HG02970 (cell line): ENCODE data around the gene JDP2.
"Not testable (repeated sequence)": the region's sequence is repeated elsewhere in the genome, so short reads cannot be mapped to it uniquely, and the experiment has no call there.

Experiments used
- ATAC-seq: cut with Tn5 transposase; IDR thresholded peaks from one replicate; pipeline ENCODE4 v1.9.1; 2021; ENCODE audit warnings: mild to moderate bottlenecking, moderate library complexity, moderate number of reproducible peaks; ENCODE audit not compliant: unreplicated experiment, low FRiP score

The JDP2 gene

DNA sequence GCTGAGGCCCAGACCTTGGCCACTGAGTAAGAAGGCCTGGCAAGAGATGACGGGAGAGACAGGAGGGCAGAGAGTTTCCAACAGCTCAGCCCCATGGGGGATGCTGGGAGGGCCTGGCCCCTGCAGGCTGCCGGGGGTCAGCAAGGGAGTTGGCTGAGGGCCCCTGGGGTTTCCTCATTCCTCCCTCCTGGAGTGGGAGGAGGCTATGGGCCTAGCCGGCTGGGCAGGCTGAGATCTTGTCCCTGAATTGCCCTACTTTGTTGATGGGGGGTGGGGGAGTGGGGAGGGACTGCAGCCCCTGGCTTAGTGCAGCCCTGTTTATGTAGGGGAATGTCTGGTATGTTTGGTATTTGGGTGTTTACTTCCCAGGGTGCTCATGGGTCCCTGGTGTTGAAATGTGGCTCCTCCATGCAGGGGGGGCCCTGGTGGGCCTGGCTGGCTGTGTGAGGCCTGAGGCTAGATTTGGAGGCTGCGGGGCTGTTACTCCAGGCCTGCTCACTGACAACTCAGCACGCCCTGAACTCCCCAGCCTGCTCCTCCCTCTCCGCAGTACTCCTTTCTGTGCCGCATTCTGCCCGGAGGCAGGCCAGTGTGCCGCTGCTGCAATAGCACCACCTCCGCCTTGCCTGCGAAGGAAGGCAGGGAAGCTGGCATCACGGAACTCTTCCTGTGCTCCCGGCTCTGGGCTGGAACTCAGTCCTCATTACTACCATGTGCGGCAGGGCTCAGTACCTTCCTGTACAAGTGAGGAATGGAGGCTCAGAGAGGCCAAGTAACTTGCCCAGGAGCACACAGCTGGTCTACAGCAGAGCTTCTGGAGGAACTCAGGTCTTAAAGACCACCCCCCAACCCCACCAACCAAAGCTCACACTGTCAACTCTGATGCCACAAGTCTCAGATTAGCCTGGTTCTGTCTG is 25.3 kb downstream of the JDP2 start:
- no peak for ATAC-seq

DNA sequence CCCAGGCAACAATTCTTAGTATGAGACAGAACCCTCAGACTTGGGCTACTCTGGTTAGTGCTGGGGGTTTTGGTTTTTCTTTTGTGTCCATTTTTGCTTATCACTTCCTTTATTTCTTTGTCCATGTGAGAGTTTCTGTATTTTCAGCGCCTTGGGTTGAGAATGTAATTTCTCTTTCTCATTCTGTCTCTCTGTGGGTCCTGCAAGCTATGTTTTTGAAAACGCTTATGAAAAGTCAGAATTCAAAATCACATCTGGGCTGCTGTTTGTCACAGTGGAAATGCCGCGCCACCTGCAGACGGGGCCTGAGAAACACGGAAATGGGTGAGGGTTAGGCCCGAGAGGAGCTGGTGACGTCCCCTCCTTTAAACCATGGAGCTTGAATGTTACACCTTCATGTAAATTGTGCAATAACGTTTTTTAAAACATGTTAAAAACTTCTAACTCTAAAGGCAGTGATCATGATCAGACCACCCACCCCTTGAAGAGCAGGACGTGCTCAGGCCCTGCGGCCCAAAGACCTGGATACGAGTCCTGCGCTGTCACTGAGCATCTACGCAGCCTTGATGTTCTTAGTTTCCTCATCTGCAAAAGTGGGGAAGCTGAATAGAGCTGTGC is 26.1 kb downstream of the JDP2 start:
- ATAC-seq, result no peak

DNA sequence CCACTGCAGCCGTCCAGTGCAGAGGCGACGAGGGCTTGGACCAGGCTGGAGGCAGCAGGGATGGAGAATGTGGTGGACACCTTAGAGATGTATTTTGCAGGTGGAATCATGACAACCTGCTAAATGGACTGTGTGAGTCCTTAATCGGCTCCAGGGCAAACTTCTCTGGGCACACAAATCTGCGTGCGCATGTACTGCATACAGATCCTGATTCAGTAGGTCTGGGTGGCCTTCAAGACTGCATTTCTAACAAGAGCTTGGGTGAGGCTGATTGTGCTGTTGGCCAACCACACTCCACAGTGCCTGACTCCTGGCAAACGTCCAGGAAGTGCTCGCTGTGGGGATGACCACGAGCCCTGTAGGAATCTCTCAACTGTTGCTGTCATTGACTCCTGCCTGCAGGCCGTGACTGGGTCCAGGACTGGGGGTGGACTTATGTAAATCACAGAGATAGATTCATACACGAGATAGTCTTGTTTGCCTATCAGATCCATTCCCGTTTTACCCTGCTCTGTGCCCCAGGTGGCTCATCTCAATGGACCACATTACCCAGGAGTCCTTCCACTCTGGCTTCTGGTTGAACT is 27.2 kb downstream of the JDP2 start:
- no peak for ATAC-seq

- ATAC-seq, result no peak
These were observed 28.5 kb downstream of the JDP2 start for GRCh38 chr14:75456069-75456996.

DNA sequence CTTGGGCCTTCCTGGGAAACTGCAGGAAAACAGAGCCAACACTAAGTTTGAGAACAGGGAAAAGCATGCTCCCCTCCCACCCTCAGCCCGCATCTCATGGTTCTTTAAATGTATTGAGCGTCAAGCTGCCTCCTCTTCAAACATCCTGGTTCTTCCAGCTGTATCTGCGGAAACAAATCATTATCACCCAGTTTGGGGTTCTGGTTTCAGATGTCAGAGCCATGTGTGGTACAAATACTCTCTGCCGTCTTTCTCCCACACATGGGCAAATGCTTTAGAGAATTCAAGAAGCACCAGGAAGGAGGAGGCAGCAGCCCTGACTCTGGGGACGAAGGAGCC is 29.1 kb downstream of the JDP2 start:
- no peak for ATAC-seq

DNA sequence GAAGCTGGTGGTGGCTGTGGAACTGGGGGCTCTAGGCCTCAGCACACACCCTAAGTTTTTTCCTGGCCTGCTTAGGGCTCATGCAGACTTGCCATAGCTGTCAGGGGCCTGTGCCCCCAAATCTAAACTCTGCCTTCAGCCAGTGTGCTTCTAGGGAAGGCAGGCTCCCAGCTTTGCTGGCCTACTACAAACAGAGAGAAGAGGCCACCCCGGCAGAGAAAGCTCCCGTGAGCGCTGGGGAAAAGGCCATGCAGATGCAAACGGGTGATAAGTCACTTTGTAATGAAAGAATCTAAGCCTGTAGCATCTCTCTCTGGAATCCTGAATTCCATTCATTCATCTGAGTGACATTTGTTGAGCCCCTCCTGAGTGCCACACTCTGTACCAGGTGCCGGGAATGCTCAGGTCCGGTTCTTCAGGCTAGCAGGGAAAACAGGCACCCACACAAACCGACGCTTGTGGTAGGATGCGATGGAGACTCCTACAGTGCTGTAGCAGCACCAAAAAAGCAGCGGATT is 29.9 kb downstream of the JDP2 start:
- ATAC-seq, result no peak

- no peak for ATAC-seq
These were observed 30.5 kb downstream of the JDP2 start for GRCh38 chr14:75458305-75458704.

GRCh38 chr14:75459099-75459741 is 31.4 kb downstream of the JDP2 start:
- no peak for ATAC-seq

DNA sequence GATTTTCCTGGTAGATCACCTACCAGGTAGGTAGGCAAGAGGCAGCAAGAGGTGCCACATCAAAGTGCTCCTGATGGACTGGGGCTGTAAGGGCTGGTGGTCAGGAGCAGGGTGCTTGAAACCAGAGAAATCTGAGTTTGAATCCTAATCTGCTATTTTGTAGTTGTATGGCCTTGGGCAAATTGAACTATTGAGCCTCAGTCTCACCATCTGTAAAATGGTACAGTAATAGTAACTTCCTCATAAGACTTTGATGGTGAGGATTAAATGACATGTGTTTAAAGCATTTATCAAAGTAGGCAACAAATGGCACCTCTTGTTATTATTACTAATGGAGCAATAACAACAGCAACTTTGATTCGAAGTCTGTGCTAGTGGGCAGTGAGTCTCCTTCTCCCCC is 32.0 kb downstream of the JDP2 start:
- no peak for ATAC-seq

GRCh38 chr14:75460394-75460793 is 32.6 kb downstream of the JDP2 start:
- no peak for ATAC-seq

DNA sequence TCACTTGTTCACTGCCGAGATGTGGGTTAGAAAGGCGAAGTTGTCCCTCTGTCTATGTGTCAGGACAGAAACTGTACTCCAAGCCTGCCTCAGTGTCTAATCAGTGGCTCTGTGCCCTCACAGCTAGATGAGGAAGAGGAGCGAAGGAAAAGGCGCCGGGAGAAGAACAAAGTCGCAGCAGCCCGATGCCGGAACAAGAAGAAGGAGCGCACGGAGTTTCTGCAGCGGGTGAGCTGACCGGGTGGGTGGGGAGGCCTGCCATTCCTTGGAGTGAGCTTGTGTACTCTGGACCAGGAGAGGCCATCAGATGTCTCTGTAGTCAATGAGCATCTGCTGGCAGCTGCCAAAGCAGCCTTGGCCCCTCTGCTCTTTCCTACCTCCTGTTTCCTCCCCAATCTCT is 33.5 kb downstream of the JDP2 start:
- ATAC-seq, result no peak

- ATAC-seq, result no peak
These were observed 34.0 kb downstream of the JDP2 start for GRCh38 chr14:75461755-75462349.

DNA sequence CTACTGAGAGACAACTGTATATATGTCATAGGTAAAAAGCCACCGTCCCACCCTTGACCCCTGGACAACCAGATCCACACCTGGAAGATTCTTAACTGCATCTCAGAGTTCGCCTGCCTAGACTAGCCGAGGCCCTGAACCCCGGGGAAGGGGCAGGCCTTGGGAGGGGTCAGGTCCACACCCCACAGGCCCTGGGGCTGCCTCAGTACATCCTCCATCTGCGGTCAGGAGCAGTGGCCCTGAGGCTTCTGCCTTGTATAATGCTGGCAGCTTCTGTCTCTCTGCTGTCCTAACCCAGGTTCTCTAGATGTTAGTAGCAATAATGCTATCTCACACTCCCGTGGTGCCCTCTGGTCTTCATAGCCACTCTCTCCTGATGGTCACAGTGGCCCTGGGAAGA is 36.8 kb downstream of the JDP2 start:
- no peak for ATAC-seq

- no peak for ATAC-seq
These were observed 39.9 kb downstream of the JDP2 start for GRCh38 chr14:75467763-75468162.

DNA sequence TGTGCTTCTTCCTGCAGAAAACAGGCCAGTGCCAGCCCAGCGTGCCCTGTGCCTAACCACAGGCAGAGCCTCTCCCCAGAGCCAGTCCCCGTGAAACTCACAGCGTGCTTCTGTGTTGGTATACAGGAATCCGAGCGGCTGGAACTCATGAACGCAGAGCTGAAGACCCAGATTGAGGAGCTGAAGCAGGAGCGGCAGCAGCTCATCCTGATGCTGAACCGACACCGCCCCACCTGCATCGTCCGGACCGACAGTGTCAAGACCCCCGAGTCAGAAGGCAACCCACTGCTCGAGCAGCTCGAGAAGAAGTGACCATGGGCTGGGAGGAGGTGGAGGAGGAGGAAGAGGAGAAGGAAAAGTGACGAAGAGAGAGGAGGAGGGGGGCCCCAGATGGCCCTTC is 41.3 kb downstream of the JDP2 start:
- no peak for ATAC-seq

- ATAC-seq, result no peak
These were observed 41.9 kb downstream of the JDP2 start for GRCh38 chr14:75469606-75470237.

DNA sequence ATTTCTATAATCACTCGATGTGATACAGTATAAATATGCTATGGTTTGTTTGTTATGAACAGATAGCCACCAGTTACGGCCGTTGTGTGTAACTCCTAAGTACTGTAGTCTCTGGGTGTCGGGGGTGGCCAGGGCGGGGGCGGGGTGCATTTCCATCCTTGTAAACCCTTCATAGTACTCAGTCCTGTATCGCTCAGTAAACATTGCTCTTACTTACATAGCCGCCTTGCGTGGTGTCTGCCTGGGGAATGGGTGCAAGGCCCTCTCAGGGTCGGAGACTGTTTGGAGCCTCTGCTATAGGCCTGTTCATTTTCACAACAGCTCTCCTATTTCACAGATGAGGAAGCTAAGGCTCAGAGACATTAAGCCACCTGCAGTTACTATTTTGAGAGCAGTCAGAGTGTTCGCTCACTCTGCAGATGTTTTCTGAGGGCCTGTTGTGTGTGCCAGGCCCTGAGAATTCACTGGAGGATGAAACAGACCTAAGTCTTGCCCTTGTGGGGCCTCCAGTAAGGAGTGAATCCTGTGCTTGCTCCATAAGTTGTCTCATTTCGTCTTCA is 42.5 kb downstream of the JDP2 start:
- ATAC-seq, result no peak

DNA sequence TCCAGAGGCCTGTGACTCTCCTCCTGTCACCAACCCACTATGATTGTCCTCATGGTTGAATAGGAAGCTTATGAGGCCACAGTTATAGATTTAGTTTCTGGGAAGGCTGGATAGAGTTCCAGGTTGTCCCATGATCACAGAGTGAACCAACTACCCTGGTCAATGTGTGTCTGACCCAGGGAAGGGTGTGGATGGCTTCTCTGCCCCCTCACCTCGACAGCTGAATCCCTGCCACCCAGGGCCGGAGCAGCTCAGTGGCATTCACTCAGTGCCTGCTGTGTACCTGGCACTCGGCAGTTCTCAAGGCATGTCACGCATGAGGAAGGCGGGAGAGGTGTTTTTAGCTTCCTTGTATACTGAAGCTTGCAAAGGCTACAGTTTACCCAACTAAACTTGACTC is 43.2 kb downstream of the JDP2 start:
- no peak for ATAC-seq

DNA sequence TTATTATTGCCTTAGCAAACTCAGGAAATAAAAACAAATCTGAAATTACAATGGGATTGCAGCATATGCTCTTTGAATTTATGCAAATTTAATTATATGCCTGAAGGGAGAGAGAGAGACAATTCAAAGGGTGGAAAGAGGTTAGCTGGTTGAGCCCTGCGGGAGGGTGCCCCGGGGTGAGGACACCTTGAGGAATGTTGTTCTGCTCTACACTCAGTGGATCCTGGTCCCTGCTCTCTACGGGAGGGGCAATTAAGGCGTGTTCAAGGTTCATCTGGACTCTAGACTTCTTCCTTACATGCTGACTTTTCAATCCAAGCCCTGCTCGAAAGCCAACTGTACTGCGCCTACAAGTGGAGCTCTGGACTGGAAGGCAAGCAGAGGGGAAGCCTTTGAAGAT is 46.3 kb downstream of the JDP2 start:
- not testable (repeated sequence) for ATAC-seq
